ENCODE measurements around the gene MICAL2.
A peak's percentile ranks its signal among the peaks of the same experiment; 100 is the strongest.

MICAL2 gene

GRCh38 chr11:12110201-12110713 is at the start of gene MICAL2:
MICAL2 (plus strand) TSS chr11:12110590; CDS start chr11:12162156, 51,566 bp downstream.
- peak; percentile 86 to 87 for DNase-seq (ENCODE audit: low read depth in 1 of 2, low spot score in 1 of 2)
- no peak for TF ChIP-seq JUND (IDR thresholded peaks at IDR 0.05; ENCODE audit: low read depth)
- in situ Hi-C loops (cut with HindIII; ENCODE audit: low pct_unique_long_range_greater_than_20kb, low sequenced_read_pairs): no loop called here

- DNase-seq (ENCODE audit: low read depth in 1 of 2, low spot score in 1 of 2): no peak
- in situ Hi-C loops (cut with HindIII; ENCODE audit: low pct_unique_long_range_greater_than_20kb, low sequenced_read_pairs): no loop called here
- no peak for TF ChIP-seq JUND (IDR thresholded peaks at IDR 0.05; ENCODE audit: low read depth)
Observed at GRCh38 chr11:12061851-12062560, 48.4 kb upstream of the MICAL2 start.

GRCh38 chr11:12063251-12063650 is 47.1 kb upstream of the MICAL2 start:
- in situ Hi-C loops (cut with HindIII; ENCODE audit: low pct_unique_long_range_greater_than_20kb, low sequenced_read_pairs): no loop called here

GRCh38 chr11:12064136-12064953 is 46.0 kb upstream of the MICAL2 start:
- in situ Hi-C loops (cut with HindIII; ENCODE audit: low pct_unique_long_range_greater_than_20kb, low sequenced_read_pairs): no loop called here
- no peak for TF ChIP-seq JUND (IDR thresholded peaks at IDR 0.05; ENCODE audit: low read depth)
- DNase-seq (ENCODE audit: low read depth in 1 of 2, low spot score in 1 of 2): no peak

More at GRCh38 chr11:12063251-12063650, 47.1 kb upstream of the MICAL2 start:
- no peak for TF ChIP-seq JUND (IDR thresholded peaks at IDR 0.05; ENCODE audit: low read depth)
- DNase-seq (ENCODE audit: low read depth in 1 of 2, low spot score in 1 of 2): no peak

- in situ Hi-C loops (cut with HindIII; ENCODE audit: low pct_unique_long_range_greater_than_20kb, low sequenced_read_pairs): no loop called here
- DNase-seq (ENCODE audit: low read depth in 1 of 2, low spot score in 1 of 2): no peak
- no peak for TF ChIP-seq JUND (IDR thresholded peaks at IDR 0.05; ENCODE audit: low read depth)
Observed at GRCh38 chr11:12064954-12065280, 45.5 kb upstream of the MICAL2 start.

GRCh38 chr11:12066056-12066798 is 44.2 kb upstream of the MICAL2 start:
- no peak for TF ChIP-seq JUND (IDR thresholded peaks at IDR 0.05; ENCODE audit: low read depth)
- peak in 1 of 2 experiments; percentile 34 for DNase-seq (ENCODE audit: low read depth in 1 of 2, low spot score in 1 of 2)
- in situ Hi-C loops (cut with HindIII; ENCODE audit: low pct_unique_long_range_greater_than_20kb, low sequenced_read_pairs): no loop called here

- in situ Hi-C loops (cut with HindIII; ENCODE audit: low pct_unique_long_range_greater_than_20kb, low sequenced_read_pairs): no loop called here
- no peak for TF ChIP-seq JUND (IDR thresholded peaks at IDR 0.05; ENCODE audit: low read depth)
- DNase-seq (ENCODE audit: low read depth in 1 of 2, low spot score in 1 of 2): peak in 1 of 2 experiments; percentile 39
Observed at GRCh38 chr11:12066799-12067508, 43.4 kb upstream of the MICAL2 start.

- TF ChIP-seq JUND (IDR thresholded peaks at IDR 0.05; ENCODE audit: low read depth): no peak
- no peak for DNase-seq (ENCODE audit: low read depth in 1 of 2, low spot score in 1 of 2)
- in situ Hi-C loops (cut with HindIII; ENCODE audit: low pct_unique_long_range_greater_than_20kb, low sequenced_read_pairs): no loop called here
Observed at GRCh38 chr11:12067796-12068357, 42.5 kb upstream of the MICAL2 start.

- in situ Hi-C loops (cut with HindIII; ENCODE audit: low pct_unique_long_range_greater_than_20kb, low sequenced_read_pairs): no loop called here
- no peak for TF ChIP-seq JUND (IDR thresholded peaks at IDR 0.05; ENCODE audit: low read depth)
- no peak for DNase-seq (ENCODE audit: low read depth in 1 of 2, low spot score in 1 of 2)
Observed at GRCh38 chr11:12069066-12069676, 41.2 kb upstream of the MICAL2 start.

GRCh38 chr11:12070446-12071267 is 39.7 kb upstream of the MICAL2 start:
- in situ Hi-C loops (cut with HindIII; ENCODE audit: low pct_unique_long_range_greater_than_20kb, low sequenced_read_pairs): no loop called here
- TF ChIP-seq JUND (IDR thresholded peaks at IDR 0.05; ENCODE audit: low read depth): no peak
- DNase-seq (ENCODE audit: low read depth in 1 of 2, low spot score in 1 of 2): no peak

- TF ChIP-seq JUND (IDR thresholded peaks at IDR 0.05; ENCODE audit: low read depth): no peak
- in situ Hi-C loops (cut with HindIII; ENCODE audit: low pct_unique_long_range_greater_than_20kb, low sequenced_read_pairs): no loop called here
- no peak for DNase-seq (ENCODE audit: low read depth in 1 of 2, low spot score in 1 of 2)
Observed at GRCh38 chr11:12071574-12071973, 38.8 kb upstream of the MICAL2 start.

Measured in T47D (cell line).